ENCODE results near the gene COL6A6.

Gene COL6A6, protein sequence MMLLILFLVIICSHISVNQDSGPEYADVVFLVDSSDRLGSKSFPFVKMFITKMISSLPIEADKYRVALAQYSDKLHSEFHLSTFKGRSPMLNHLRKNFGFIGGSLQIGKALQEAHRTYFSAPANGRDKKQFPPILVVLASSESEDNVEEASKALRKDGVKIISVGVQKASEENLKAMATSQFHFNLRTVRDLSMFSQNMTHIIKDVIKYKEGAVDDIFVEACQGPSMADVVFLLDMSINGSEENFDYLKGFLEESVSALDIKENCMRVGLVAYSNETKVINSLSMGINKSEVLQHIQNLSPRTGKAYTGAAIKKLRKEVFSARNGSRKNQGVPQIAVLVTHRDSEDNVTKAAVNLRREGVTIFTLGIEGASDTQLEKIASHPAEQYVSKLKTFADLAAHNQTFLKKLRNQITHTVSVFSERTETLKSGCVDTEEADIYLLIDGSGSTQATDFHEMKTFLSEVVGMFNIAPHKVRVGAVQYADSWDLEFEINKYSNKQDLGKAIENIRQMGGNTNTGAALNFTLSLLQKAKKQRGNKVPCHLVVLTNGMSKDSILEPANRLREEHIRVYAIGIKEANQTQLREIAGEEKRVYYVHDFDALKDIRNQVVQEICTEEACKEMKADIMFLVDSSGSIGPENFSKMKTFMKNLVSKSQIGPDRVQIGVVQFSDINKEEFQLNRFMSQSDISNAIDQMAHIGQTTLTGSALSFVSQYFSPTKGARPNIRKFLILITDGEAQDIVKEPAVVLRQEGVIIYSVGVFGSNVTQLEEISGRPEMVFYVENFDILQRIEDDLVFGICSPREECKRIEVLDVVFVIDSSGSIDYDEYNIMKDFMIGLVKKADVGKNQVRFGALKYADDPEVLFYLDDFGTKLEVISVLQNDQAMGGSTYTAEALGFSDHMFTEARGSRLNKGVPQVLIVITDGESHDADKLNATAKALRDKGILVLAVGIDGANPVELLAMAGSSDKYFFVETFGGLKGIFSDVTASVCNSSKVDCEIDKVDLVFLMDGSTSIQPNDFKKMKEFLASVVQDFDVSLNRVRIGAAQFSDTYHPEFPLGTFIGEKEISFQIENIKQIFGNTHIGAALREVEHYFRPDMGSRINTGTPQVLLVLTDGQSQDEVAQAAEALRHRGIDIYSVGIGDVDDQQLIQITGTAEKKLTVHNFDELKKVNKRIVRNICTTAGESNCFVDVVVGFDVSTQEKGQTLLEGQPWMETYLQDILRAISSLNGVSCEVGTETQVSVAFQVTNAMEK (N-terminal part only)

GRCh38 chr3:130516645-130517512 is at the start of gene COL6A6:
TSS of gene COL6A6 (plus strand) at chr3:130517177. CDS start at chr3:130560365, 43,188 bp downstream.
- DNase-seq (ENCODE audit: low read depth), result no peak

- no peak for DNase-seq (ENCODE audit: low read depth)
Observed at GRCh38 chr3:130468311-130468710, 48.7 kb upstream of the COL6A6 start.

- no peak for DNase-seq (ENCODE audit: low read depth)
Observed at GRCh38 chr3:130470126-130470525, 46.9 kb upstream of the COL6A6 start.

DNA sequence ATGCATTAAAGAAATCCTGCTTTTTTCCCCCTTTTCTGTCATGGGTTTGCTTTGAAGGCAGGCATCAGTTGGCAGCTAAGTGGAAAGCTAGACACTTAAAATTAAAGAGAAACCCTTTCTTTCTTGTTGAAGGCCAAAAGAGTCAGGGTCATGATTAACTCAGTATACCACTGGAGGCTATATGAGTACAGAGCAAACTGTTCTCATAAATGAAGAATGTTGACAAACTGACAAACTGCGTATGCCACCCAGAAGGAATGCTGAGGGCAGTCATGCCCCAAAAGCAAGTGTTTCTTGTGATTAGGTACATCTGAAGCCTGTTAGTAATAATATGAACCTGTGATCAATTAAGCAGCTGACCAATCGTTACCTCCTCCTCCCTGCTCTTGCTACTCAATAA is 43.6 kb upstream of the COL6A6 start:
- DNase-seq (ENCODE audit: low read depth), result no peak

GRCh38 chr3:130480736-130481135 is 36.2 kb upstream of the COL6A6 start:
- DNase-seq (ENCODE audit: low read depth), result no peak

- no peak for DNase-seq (ENCODE audit: low read depth)
Observed at GRCh38 chr3:130488288-130488687, 28.7 kb upstream of the COL6A6 start.

DNA sequence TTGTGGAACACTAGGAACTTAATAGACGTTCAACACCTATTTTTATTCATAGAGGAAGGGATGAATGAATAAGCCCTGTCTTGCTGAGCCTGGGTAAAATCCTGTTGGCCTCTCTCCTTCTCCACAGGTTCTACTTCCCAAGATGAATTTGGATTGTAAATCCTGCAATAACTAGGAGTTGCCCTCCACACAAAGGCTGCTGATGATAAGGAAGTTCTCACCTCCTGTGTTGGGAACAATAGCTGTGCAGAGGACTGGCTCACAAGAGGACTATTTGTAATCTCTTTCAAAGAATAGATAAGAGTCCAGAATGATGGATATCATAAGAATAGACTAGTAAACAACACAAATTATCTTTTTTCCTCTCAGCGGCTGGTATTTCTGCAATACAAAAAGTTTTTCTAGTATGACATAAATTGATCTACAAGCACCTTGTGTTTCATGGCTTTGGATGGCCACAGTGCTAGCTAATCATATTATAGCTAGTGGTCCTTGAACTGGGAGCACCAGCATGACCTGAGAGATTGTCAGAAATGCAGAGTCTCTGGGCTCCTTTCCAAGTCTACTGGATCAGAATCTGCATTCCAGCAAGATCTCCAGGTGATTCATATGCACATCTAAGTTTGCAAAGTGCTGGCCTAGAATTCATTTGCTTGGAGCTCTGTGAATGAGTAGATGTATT is 28.1 kb upstream of the COL6A6 start:
- no peak for DNase-seq (ENCODE audit: low read depth)

GRCh38 chr3:130490241-130490640 is 26.7 kb upstream of the COL6A6 start:
- no peak for DNase-seq (ENCODE audit: low read depth)

GRCh38 chr3:130491431-130491830 is 25.5 kb upstream of the COL6A6 start:
- no peak for DNase-seq (ENCODE audit: low read depth)

- DNase-seq (ENCODE audit: low read depth), result no peak
Observed at GRCh38 chr3:130504701-130505100, 12.3 kb upstream of the COL6A6 start.

GRCh38 chr3:130506031-130506430 is 10.9 kb upstream of the COL6A6 start:
- no peak for DNase-seq (ENCODE audit: low read depth)

DNA sequence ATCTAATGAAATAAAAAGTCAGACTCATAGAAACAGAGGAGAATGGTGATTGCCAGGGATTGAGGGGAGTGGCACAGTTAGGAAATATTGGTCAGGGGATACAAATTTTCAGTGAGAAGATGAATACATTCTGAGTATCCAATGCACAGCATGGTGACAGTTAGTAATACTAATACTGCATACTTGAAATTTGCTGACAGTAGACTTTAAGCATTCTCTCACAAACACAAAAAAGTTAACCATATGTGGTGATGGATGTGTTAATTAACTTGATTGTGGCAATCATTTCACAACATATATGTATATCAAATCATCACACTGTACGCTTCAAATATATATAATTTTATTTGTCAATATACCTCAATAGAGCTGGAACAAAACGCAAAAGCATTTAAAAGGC is 9.2 kb upstream of the COL6A6 start:
- DNase-seq (ENCODE audit: low read depth), result no peak

- DNase-seq (ENCODE audit: low read depth), result no peak
Observed at GRCh38 chr3:130509008-130509407, 8.0 kb upstream of the COL6A6 start.

DNA sequence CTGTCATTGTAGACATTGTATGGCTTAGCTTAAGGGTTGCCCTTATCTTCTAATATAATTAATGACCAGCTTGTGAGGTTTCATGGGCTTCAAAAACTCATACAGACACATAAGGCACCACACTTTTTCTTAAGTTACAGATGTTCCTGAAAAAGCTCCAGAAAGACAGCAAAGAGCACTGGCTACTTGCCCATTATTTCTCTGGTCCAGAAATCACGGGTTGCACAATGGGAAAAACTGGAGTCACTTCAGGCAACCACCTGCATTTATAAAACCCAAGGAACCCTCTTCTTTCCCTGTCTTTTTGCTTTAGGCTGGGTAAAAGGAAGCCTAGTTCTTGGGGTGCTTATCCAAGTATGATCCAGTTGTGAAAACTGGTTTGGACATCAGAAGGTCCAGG is 2.3 kb upstream of the COL6A6 start:
- DNase-seq (ENCODE audit: low read depth), result no peak

DNA sequence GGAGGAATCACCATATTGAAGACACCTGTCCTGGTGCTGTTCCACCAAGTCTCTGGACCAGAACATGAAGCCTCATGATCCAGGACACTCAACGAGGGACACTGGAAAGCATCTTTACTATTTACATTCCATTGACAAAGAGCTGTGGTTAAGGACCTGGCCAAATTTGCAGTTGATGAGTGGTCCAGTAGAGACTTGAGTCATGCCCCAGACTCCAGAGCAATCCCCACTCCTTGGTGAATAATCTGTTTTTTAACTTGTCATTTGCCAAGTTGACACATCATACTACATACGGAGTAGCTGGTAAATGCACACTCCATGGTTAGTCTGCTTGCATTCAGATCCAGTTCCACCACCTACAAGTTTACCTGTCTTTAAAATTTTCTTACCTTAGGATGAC is 1.2 kb upstream of the COL6A6 start:
- DNase-seq (ENCODE audit: low read depth), result no peak

DNA sequence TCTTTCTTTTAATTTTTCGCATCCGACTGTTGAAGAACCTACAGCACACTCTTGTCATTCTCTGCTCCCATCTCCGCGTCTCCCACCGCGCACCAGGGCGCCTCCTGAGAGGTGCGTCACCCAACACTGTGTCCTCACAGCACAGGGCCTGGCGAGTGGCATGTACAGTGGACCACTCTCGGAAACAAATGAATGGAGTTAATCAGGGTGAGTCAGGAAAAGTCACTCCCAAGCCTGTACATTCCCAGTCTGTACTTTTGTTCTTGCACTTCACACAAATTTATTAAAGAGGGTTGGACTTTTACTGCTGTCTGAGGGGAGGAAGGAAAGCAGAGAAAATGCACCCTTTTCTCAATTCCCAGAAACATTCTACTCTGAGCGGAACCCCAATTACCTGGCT is 625 bp downstream of the COL6A6 start:
- DNase-seq (ENCODE audit: low read depth), result no peak

DNA sequence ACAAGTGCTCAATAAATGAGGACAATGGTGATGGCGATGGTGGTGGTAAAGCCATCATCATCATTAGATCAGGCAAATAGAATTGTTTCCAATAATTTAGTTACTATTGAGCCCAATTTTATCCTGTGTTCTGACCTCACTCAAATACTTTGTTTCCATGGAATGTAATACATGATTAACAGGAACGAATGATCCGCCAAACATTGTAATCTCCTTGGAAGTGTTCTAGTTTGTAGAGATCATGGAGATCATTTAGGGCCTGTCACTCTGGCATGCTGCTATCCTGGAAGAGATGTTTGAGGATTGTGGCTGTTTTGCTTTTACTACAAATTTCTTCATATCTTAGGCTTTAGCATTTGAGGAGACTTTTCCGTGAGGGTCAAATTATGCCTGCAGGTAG is 2.8 kb downstream of the COL6A6 start:
- DNase-seq (ENCODE audit: low read depth), result no peak

DNA sequence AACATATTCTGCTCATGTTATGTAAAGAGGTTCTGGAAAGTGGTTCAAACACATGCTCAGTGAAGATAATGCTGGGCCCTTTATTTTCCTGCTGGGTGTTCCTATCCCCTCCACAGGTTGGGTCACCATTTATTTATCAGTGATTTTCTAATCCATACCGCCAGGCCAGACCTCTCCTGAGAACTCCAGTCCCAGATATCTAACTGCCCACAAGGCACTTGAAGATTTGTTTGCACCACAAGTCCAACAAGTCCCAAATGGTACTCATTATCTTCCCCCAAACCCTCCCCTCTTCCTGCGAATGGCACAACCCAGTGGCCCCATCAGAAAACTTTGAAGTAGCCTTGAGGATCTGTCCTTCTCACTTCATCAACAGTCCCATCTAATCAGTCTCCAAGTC is 5.4 kb downstream of the COL6A6 start:
- DNase-seq (ENCODE audit: low read depth), result no peak

DNA sequence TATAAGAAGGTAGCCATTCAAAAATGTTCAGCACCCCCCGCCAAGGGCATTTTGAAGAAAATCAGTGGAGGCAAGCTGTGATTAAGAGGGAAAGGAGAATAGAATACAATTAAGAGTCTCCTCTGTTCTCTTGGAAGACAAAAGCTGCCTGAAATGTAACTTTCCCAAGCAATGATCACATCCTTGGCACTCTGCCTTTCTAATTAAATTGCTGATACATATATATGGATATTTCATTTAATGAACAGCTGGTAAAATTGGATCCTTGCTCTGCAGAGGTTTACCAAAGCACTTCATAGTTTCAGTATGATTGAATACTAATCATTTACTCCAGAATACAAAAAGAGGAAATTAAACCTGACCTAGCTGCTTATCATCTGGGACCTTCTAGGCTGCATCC is 10.4 kb downstream of the COL6A6 start:
- DNase-seq (ENCODE audit: low read depth), result no peak

GRCh38 chr3:130528120-130528519 is 11.1 kb downstream of the COL6A6 start:
- no peak for DNase-seq (ENCODE audit: low read depth)

Data from stimulated activated CD8-positive, alpha-beta memory T cell treated with anti-CD3 and anti-CD28 coated beads, Interleukin-7, amount 100 ng/mL, for 24 hours (primary cell).